NCI-H524 (cell line): ENCODE data around the gene ICAM5.

Experiments
- DNase-seq, 2 experiments: peaks; one replicate each; lab custom pipeline; 2025; lab: John Stamatoyannopoulos, UW

The ICAM5 gene

GRCh38 chr19:10291554-10292205 is 1.9 kb downstream of the ICAM5 start:
- DNase-seq, result no peak

DNA sequence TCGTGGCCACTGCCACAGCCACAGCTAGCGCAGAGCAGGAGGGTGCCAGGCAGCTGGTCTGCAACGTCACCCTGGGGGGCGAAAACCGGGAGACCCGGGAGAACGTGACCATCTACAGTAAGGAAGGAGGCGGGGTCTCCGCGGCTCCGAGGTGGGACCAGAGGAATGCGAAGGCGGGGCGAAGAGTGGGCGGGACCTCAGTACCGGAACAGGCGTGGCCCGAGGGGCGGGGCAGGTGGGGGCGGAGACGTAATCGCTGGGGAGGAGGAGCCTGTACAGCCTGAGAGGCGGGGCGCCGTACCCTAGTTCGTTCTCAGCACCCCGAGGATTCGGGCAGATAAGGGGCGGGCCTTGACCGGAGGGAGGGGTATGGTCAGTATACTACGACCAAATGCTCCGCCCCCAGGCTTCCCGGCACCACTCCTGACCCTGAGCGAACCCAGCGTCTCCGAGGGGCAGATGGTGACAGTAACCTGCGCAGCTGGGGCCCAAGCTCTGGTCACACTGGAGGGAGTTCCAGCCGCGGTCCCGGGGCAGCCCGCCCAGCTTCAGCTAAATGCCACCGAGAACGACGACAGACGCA is 2.5 kb downstream of the ICAM5 start:
- no peak for DNase-seq

GRCh38 chr19:10292789-10293636 is 3.3 kb downstream of the ICAM5 start:
- DNase-seq, result no peak

DNA sequence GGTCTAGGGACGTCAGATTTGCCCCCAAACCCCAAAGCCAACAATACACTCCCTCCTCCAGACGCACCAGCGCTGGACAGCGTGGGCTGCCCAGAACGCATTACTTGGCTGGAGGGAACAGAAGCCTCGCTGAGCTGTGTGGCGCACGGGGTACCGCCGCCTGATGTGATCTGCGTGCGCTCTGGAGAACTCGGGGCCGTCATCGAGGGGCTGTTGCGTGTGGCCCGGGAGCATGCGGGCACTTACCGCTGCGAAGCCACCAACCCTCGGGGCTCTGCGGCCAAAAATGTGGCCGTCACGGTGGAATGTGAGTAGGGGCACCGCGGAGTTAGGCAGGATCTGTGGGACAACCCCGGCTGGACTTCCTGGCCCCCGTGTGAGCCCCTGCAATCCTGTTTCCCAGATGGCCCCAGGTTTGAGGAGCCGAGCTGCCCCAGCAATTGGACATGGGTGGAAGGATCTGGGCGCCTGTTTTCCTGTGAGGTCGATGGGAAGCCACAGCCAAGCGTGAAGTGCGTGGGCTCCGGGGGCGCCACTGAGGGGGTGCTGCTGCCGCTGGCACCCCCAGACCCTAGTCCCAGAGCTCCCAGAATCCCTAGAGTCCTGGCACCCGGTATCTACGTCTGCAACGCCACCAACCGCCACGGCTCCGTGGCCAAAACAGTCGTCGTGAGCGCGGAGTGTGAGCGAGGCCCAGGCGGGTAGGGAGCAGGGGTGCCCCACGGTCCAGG is 4.0 kb downstream of the ICAM5 start:
- DNase-seq, result no peak

DNA sequence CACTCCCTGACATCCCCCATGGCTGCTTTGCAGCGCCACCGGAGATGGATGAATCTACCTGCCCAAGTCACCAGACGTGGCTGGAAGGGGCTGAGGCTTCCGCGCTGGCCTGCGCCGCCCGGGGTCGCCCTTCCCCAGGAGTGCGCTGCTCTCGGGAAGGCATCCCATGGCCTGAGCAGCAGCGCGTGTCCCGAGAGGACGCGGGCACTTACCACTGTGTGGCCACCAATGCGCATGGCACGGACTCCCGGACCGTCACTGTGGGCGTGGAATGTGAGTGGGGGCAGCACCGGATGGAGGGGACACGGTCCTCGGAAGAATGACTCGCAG is 4.6 kb downstream of the ICAM5 start:
- no peak for DNase-seq

DNA sequence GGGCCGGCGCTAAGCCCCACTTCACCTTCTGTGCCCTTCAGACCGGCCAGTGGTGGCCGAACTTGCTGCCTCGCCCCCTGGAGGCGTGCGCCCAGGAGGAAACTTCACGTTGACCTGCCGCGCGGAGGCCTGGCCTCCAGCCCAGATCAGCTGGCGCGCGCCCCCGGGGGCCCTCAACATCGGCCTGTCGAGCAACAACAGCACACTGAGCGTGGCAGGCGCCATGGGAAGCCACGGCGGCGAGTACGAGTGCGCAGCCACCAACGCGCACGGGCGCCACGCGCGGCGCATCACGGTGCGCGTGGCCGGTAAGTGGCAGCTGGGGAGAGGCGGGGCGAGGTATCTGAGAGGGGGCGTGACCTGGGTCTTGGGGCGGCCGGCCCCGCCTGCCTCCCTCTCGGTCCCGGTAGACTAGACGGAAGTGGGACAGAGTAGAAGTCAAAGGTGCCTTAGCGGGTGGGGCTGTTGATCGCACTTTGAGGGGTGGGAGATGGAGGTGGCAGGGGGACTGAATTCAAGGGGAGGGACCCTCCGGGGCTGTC is 5.6 kb downstream of the ICAM5 start:
- no peak for DNase-seq

DNA sequence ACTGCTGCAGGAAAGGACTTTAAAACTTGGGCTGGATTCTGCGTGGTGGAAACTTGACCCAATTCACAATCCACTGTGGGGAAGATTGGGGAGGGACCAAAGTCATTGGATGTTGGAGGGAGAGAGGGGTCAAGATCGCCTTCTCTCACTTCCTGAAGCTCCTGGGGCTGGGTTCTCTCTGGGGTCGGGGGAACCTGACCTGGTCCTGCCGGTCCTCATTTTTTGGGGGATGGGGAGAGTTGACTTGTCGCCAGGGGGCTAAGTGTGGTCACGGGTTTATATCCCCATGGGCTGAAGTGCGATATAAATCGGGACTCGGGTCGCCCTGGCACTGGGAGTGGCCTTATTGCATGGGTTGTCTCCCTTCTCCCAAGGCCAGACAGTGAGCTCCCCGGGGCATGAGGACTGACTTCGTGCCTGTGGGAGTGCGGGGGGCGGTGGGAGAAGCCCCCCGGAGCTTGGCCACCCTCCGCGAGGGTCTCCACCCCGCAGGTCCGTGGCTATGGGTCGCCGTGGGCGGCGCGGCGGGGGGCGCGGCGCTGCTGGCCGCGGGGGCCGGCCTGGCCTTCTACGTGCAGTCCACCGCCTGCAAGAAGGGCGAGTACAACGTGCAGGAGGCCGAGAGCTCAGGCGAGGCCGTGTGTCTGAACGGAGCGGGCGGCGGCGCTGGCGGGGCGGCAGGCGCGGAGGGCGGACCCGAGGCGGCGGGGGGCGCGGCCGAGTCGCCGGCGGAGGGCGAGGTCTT is 6.3 kb downstream of the ICAM5 start:
- DNase-seq, result no peak

GRCh38 chr19:10299545-10300458 is 10.1 kb downstream of the ICAM5 start:
- peak; percentile 52 to 73 for DNase-seq

GRCh38 chr19:10305139-10305806 is 15.5 kb downstream of the ICAM5 start:
- peak in 1 of 2 experiments; percentile 63 for DNase-seq

DNA sequence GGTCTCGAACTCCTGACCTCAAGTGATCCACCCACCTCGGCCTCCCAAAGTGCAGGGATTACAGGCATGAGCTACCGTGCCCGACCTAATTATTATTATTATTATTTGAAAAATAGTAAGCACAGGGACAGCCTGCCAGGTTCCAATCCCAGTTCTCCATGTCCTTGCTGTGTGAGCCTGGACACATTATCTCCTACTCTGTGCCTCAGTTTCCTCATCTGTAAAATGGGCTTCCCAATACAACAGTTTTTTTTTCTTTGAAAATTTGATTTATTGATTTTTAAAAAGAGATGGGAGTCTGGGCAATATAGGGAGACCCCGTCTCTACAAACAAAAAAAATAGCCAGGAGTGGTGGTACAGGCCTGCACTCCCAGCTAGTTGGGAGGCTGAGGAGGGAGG is 16.6 kb downstream of the ICAM5 start:
- DNase-seq, result no peak

DNA sequence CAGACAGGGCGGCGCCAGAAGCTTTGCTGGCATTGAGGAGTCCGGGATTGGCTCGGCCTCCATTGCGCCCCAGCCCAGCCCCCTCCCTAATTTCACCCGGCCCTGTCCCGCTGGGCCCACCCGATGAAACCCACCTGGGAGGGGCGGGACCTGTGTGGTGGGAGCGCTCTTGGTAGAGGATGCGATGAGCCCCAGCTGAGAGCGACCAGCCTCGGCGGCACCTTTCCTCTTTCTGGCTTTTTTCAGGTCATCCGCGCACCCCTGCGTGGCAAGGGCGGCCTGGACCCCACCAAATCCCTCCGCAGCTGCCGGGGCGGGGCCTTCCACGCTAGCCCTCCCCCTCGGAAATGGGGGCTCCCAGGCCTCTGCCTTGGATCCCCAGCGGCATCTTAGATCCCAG is 19.7 kb downstream of the ICAM5 start, which contains the start of gene ZGLP1:
Gene ZGLP1, minus strand, starts transcription at position 393 of the 400 bp plus-strand sequence.
- DNase-seq, result no peak

DNA sequence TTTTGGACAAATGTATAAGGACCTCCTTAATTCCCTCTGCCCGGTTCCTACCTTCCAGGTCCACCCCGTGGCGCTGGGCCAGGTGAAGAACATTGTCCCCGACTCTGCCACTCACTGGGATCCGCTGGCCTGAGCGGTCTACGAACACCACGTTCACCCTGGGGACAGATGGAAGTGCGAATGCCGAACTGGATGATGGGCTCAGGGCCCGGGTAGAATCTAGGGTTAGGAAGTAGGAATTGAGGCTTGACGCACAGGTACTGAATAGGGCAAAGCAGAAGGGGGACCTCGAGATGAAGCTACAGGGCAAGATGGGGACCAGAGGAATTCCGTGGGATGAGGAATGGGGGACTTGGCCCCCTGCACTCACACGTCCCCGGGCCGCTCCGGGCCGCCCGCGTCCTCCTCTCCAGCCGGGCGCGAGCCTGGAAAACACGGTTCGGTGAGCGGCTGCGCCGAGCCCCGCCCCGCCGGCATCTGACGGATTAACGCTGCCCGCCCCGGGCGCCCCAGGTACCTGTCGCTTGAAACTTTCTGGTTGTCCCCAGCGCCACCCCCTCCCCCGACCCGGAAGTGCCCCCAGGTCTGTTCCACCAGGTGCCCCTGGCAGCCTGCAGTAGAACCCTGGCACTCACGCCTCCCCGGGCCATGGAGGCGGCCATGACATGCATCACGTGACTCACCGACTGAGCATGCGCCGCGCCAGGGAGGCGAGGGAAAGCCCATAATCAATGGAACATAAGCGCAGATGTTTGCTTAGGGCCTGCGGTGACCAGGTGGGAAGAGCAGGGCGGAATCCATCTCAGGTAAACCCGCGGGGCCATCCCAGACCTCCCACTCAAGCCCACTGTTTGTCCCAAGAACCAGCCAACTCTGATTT is 25.8 kb downstream of the ICAM5 start, which contains the start of gene FDX2:
Gene FDX2, minus strand, starts transcription at position 681 of the 880 bp plus-strand sequence. Its CDS starts 19 bp downstream, at position 662.
- DNase-seq, result peak; percentile 85 to 93

DNA sequence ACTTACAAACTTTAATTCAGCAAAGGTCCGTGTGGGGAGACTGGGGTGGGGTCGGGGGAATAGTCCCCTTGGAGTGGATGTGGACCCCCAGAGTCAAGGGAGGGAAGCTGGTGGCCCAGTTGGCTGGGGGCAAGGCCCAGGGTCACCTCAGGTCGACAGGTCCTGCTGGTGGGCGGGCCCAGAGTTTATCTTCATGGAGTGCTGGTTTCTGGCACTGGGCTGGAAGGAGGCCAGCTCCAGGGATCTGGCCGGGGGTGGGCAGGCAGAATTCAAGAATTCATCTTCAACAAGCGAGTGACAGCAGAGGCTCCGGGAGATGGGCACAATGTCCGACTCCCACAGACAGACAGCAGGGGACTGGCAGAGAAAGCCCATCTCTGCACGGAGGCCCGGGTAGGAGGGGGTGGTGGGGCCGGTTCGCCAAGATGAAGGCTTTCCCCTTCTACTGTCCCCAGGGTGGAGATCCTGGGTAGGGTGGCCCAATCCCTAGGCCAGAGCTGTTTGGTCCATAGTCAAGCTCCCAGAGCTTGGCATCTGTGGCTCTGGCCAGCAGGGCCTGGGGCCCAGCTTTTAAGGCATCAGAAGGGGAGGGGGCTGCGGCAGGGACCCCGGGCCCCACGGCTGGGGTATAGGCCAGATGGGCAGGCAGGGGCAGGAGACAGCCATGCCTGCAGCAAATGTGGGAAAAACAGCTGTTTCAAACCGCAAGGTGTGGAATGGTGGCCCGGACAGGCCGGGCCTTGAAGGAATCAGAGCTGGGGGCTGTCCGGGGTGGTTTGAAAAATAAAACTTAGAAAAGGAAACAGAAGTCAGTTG is 26.7 kb downstream of the ICAM5 start:
- no peak for DNase-seq

DNA sequence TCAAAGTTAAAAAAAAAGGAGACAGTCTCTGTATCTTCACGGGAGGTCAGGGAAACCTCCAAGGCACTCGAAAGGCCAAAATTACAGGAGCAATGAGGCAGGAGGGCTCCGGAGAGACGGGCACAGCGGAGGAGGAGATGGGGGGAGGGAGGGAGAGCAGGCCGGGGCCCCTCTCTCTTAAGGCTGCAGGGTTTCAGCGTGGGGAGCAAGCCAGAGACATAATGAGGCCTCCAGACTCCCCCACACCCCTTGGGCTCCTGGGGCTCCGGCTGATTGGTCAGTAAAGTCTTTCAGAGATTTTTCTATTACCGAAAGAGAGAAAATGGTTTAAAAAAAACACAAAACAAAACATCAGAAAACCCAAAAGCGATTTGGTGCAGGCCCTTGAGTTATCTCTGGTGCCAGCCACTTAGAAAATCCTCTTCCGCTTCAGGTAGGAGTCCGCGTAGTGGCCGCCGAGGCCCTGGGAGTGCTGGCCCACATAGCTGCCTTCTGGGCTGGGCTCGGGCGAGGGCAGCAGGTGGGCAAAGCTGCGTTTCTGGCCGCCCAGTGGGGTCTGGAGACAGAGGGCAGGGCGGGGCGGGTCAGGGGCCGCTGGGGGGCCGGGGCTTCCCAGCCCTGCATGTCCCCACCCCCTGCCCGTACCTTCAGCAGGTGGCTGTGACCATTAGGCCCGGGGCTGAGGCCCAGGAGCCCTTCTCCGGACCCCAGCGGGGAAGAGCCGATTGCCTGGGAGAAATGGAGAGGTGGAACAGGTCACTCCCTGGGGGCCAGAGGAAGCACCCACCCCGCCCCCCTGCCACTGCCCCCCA is 27.5 kb downstream of the ICAM5 start:
- DNase-seq, result no peak

DNA sequence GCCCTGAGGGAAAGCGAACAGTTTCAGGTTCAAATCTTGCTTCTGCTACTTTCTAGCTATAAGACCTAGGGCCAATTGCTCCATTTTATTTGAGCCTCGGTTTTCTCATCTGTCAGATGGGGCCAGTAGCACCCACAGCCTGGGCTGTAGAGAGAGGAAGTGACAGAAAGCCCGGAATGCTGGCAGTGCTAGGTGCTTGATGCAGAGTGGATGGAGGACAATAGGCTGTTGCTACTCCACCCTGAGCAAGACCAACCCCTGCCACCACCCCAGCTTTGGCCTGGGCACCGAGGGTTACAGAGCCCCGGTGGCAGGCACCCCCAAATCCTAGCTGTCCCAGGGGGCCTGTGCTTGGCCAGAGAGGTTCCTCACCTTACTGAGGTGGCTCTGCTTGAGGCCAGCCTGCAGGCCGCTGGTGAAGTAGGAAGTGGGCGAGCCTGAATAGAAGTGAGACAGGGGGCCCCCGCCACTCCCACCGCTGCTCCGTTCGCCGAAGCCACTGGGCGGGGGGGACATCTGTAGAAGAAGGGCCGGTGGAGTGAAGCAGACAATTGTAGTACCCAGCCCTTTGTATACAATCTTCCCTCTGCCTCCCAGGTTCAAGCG is 28.2 kb downstream of the ICAM5 start:
- no peak for DNase-seq
